Transverse colon (tissue), 3 donors: ENCODE results near the gene FARP1.

Experiments
- POLR2A ChIP-seq: fragments of 450-650 bp; IDR thresholded peaks from one replicate; pipeline ENCODE4 v1.6.1; 2016; ENCODE audit warnings: antibody characterized with exemption, mild to moderate bottlenecking, moderate library complexity
- TF ChIP-seq, protein P1 (sequence below), 5 experiments: fragments of 200-600 bp in 3 of 5; fragments of 450-650 bp in 2 of 5; sonication (generic) in 3 of 5; IDR thresholded peaks; 1 replicate in 2 of 5; 2 replicates in 3 of 5; pipeline ENCODE4 v1.5.1; 2016 to 2017; ENCODE audit warnings: antibody characterized with exemption in 5 of 5, inconsistent platforms in 3 of 5, mild to moderate bottlenecking in 2 of 5, moderate library complexity in 1 of 5

DNA sequence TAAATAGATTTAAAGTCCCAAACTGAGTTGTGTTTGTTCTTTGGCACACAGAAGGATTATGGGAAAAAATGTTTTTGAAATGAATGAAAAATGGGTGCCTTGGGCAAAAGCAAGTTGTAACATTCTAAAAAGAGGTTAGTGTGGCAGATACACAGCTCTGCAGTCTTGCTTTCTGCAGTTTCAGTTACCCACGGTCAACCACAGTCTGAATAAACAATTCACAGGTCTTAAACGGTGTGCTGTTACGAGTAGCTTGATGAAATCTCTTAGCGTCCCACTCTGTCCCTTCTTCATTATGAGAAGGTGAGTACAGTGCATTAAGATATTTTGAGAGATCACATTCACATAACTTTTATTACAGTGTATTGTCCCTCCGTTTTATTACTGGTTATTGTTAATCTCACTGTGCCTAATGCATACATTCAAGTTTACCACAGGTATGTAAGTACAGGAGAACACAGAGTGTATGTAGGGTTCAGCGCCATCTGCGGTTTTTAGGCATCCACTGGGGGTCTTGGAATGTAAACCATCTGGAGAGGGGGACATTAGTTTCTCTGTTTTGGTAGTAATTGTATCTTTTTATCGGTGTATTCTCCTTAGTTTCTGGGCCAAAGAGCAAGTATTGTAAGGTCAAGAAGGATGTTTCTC is 8.1 kb downstream of the FARP1 start:
- TF ChIP-seq, protein P1, sequence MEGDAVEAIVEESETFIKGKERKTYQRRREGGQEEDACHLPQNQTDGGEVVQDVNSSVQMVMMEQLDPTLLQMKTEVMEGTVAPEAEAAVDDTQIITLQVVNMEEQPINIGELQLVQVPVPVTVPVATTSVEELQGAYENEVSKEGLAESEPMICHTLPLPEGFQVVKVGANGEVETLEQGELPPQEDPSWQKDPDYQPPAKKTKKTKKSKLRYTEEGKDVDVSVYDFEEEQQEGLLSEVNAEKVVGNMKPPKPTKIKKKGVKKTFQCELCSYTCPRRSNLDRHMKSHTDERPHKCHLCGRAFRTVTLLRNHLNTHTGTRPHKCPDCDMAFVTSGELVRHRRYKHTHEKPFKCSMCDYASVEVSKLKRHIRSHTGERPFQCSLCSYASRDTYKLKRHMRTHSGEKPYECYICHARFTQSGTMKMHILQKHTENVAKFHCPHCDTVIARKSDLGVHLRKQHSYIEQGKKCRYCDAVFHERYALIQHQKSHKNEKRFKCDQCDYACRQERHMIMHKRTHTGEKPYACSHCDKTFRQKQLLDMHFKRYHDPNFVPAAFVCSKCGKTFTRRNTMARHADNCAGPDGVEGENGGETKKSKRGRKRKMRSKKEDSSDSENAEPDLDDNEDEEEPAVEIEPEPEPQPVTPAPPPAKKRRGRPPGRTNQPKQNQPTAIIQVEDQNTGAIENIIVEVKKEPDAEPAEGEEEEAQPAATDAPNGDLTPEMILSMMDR (IDR thresholded peaks at IDR 0.05) = no peak
- TF ChIP-seq POLR2A = no peak
